GM04504 (cell line): Measurements from ENCODE around the gene ZNF608.

ENCODE experiments used
- DNase-seq: peaks from one replicate; pipeline ENCODE4 v3.0.0-alpha.2; 2012; ENCODE audit warnings: low read depth

ZNF608 gene, protein sequence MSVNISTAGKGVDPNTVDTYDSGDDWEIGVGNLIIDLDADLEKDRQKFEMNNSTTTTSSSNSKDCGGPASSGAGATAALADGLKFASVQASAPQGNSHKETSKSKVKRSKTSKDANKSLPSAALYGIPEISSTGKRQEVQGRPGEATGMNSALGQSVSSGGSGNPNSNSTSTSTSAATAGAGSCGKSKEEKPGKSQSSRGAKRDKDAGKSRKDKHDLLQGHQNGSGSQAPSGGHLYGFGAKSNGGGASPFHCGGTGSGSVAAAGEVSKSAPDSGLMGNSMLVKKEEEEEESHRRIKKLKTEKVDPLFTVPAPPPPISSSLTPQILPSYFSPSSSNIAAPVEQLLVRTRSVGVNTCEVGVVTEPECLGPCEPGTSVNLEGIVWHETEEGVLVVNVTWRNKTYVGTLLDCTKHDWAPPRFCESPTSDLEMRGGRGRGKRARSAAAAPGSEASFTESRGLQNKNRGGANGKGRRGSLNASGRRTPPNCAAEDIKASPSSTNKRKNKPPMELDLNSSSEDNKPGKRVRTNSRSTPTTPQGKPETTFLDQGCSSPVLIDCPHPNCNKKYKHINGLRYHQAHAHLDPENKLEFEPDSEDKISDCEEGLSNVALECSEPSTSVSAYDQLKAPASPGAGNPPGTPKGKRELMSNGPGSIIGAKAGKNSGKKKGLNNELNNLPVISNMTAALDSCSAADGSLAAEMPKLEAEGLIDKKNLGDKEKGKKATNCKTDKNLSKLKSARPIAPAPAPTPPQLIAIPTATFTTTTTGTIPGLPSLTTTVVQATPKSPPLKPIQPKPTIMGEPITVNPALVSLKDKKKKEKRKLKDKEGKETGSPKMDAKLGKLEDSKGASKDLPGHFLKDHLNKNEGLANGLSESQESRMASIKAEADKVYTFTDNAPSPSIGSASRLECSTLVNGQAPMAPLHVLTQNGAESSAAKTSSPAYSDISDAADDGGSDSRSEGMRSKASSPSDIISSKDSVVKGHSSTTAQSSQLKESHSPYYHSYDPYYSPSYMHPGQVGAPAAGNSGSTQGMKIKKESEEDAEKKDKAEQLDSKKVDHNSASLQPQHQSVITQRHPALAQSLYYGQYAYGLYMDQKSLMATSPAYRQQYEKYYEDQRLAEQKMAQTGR (N-terminal part only)

DNA sequence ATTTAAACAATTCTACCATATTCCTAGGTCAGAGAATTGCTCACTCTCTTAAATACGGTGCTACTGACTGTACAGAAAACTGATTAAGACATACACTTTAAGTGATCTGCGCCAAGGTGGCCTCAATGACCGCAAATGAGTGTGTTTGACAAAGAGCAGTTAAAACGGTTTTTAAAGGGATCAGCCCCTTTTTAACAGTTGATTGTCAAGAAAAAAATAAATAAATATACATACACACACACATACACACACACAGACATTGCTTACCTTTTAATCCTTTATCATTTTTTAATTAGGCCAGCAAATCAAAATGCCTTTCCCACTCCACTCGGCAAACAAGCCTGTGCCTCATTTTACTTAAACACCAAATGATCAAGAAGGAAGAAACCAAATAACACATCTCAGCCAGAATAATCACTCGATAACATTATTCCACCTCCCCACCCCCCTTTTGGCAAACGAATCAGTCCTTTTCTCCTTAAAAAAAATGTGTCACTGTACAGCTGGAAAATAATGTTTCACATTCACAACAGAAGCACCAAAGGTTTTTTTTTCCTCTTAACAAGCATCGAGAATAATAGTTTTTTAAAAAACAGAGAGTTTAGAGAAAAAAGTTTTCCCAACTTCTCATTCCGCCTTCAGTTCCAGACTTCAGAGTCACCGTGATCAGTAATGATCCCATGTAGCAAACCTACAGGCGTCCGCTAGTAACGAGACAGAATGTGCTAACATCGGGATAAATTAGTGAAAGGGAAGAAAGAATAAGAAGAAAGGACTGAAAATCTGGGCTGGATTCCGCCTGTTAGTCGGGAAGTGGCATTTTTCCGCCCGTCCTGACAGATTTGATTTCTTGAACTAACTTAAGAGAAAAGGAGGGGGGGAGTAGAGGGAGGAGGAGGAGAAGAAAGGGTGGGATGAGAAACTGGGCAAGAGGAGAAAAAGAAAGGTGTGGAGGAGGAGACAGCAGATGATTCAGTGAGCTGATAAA lies at the start of gene ZNF608:
TSS of gene ZNF608 (minus strand) at position 712 of the 988 bp plus-strand sequence. CDS start 1,650 bp downstream, outside the sequence.
- no peak for DNase-seq

DNA sequence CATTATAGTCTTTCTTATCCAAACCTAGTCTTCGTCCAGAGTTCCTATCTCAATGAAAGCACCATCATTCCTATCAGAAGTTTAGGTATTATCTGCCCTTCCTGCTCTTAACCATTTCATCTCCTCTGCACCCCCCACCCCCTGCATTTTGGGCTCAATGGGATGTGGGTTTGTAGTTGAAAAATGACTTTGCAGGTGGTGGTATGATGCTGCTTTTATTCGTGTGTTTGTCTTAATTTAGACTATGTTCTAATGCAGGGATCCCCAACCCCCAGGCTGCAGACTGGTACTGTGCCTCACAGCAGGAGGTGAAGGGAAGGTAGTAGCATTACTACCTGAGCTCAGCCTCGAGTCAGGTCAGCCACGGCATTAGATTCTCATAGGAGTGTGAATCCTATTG lies 49.4 kb upstream of the ZNF608 start:
- DNase-seq: no peak

DNA sequence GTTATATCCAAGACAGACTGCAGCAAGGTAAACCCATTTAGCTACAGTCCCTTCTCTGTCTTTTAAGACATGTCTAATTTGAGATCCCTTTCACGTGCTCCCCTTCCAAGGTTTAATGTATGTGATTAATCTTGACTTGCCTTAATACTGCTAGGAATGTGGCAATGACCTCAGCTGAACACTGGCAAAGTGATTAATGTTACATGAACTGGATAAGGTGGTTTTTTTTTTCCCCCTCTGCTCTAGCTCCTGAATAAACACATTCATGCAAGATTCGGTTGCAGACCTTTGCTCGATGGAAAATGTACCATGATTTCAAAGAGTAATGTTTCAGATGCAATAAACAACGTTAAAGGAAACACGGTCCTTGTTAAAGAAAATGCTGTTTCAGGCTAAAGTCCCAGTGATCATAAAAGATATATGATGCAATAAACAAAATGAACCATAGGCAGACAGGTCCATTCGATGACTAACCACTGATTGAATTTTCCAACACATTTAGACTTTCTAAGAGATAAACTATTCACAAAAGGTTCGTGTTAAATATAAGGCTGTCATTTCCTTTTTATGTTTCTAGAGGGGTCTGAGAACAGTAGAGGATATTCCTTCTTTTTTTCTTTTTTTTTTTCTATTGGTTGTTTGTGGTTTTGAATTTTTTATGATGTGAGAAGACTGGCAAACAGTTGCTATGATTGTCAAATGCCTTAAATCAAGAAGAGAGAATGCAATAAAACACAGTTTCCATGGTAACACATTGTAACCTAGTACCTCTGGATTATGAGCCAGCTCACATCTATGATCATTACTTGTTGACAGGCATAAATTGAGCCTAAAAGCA lies 44.7 kb upstream of the ZNF608 start:
- no peak for DNase-seq

DNA sequence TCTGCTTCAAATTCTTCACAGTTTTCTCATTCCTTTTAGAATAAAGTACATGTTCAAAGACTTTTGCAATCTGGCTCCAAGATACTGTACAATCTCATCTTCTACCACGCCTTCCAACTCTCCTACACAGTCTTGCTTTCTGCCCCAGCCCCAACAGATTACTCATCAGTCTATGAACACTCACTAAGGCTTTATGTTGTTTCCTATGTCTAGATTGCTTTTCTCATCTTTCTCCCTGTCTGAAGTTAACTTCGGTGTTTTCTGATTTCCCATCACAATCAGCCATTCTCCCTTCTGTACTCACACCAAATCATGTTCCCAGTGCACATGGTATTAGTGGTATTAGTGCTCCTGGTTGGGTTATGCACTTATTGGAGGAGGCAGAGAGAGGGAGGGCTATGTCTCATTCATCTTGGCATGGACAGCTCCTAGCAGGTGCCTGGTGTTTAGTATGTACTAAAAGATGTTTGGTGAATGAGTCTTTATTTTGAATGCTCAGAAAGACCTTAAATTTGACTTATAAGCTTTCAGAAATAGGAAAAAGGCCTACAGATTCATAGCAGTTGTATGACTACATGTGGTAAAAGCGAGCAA lies 44.0 kb upstream of the ZNF608 start:
- no peak for DNase-seq

DNA sequence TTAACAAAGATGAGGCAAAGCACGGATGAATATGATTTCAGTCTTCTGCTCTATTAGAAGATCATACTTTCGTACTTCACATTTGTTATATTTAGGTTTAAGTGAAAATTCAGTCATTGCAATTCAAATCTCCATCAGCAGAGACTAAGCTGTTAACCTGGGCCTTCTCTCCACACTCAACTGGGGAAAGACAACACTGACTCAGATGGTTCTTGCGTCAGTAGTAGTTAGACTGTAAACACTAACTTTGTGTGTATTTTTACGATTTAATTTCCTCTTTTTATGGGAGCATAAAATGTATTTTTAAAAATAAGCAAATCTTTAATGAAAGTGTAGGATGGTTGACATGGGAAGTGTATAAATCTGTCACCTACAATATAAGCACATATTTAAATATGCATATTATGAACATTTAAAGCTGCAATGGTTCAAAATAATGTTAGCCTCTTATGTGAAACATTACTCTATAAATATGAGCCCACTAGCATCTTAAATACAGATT lies 42.7 kb upstream of the ZNF608 start:
- no peak for DNase-seq

DNA sequence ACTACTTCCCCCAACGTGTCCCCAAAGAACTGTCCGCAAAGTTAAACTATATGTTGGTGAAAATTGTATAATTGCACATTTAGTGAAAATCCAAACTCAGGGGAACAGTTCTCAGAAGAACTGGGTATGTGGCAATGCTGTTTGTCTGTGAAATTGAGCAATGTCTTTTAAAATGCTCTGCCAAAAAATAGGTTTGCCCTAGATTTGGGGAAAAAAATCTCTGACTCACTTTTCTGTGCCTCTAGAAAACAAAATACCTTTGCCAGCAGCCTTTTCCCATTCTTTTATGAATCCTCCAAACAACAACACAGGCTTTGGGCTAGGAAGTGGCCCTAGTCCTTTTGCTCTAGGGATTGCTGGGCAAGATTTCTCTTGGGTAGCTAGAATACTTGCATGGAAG lies 37.4 kb upstream of the ZNF608 start:
- peak; percentile 35 for DNase-seq

DNA sequence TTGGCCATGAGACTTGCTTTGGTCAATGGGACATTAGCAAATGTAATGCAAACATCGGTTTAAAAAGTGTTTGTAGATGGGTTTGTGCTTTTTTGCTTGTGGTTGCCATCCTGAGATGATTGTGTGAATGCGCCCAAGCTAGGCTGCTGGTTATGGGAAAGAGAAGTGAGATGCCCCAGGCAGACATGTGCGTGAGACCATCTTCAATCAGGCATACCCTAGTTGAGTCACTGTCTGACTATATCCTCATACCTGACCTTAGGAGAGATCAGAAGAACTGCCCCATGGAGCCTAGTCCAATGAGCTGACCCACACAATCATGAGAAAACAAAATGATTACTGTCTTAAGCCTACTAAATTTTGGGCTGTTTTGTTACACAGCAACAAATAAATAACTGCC lies 36.8 kb upstream of the ZNF608 start:
- DNase-seq: no peak

DNA sequence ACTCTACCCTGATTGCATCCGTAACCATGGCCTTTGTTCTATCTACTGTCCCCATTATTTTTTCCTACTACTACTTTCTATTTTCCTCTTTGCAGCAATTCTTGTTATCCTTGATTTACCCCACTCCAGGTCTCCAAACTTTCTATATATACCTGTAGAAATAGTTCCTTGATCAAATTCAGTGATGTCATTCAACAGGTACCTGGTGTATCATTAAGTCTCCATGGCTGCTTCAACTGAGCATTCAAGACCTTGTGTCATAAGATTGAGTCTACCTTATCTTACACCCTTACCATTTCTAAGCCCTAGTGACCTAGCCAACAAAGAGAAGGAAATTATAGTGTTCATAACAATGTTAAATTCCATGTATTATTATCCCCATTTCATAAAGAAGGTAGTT lies 35.8 kb upstream of the ZNF608 start:
- no peak for DNase-seq

DNA sequence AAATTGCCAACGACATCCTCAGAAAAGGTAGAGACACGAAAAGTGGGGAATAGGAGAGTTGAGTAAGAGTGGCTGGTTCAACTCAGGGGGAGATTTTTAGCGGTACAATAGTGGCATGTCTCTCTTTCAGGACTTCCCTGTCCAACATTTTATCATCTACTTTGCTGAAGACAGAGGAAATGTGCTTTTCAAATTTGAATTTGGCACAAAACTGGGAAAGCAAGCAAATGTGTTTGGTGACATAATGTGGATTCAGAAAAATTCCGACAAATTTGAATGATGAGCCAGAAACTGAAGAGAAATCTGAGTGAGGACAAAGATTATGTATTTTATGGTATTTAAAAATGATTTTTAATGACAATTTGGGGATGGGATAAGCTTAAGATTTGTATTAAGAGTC lies 33.6 kb upstream of the ZNF608 start:
- DNase-seq: no peak

DNA sequence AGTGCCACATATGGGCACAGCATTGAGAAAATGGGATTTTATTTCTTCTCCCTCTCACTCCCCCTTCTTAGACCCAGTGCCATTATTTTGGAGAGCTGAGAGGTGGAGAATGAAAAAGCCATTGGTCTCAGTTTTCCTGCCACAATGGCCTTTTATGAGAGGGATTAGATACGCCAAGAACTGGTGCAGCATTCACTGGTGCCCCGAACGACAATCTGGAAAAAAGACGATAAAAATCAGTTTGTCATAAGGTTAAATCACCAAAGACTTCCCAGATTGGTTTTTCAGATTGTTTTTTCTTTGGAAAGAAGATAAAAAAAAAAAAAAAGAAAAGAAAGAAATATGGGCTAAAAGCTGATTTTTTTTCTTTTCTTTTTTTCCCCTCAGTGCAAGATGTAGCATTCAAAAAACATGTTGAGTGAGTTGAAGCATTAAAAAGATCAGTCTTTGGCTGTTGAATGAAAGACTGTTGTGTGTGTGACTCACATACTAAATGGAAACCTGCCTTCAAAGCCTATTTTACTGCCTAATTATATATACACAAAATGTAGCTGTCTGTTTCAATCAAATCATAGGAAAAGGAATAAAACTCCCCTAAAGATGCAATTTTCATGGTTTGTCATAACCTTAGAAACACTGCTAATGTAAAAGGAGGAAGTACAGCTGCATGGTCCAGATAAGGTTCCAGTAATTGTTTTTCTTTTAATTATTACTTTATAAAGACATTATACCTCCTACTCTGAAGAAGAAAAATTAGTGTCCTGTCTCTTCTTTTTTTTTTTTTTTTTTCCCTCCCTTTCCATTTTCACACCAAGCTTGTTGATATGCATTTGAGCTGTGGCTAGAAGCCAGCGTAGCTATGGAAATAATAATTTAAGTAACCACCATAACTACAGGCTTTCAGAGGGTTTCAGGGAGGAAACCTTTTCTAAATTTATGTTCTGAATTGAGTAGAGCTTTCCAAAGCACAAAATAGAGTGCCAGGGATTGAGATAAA lies 27.2 kb upstream of the ZNF608 start:
- DNase-seq: no peak

DNA sequence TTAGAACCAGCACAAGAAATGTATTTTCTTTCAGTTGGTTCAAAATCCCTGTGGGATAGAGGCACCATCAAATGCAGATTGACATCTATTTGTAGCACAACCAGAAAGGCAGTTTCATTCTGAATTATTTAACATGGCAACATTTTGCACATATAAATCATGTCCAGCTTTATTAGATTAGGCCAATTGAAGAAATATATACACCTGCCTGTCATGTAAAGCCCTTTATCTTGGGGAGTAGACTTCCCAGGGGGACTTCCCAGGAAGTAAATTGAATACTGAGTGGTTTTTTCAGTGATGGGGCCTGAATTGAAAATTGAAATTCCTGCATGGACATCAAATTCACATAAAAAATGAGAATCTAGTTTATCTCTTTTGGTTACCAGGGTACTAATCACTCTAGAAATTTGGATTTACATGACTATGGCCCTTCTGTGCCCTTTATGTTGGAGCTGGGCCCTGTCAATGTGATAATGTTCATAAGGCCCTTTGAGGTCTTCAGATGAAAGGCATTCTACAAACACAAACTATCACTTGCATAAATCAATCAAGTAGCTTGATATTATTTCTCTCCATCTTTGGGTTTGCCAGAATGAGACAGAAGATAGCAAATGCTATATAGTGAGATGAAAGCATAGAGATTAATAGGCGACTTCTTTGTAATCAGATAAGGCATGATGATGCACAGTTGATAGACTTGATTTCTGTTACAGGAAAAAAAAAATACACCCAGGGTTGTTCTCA lies 26.2 kb upstream of the ZNF608 start:
- DNase-seq: no peak

DNA sequence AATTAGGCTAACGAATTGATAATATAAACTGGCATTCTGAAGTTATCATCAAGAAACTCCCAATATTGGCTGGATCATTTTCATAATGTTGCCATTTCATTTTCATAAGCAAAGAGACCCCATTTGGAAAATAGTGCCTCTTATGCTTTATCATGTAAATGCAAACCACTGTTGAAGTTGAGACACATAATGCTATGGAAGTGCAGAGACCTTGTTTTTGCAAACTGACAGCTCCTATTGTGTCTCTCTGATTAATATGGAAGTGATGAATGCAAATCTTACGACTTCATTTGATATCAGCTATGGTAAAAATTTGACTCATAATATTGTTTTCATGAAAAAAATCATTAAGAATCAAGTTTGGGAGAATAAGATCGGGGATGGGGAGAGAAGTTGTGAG lies 25.3 kb upstream of the ZNF608 start:
- DNase-seq: no peak

DNA sequence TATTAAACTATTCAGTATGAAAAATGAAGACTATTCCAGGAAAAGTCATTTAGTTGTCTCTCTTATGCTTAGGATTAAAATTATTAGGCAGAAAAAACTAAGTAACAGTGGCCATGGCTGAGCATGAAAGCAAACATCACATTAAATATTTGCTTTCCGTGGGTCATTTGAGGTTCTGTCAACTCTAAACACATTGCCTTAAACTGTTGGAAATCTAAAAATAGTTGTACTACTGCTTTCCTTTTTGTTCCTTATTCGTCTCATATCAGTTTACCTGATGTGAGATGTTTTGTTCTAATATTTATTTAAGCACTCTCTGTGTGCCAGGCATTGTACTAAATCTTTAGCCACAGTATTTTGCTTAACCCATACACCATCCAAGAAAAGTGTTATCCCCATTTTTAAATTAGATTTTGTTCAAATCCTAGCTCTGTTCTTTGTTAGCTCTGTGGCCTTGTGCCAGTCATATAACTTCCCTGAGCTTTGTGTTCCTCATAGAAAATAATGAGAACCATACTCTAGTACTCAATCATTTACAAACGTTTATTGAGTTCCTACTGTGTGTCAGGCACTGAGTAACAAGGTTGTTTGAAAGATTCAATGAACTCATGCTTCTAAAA lies 18.7 kb upstream of the ZNF608 start:
- no peak for DNase-seq

DNA sequence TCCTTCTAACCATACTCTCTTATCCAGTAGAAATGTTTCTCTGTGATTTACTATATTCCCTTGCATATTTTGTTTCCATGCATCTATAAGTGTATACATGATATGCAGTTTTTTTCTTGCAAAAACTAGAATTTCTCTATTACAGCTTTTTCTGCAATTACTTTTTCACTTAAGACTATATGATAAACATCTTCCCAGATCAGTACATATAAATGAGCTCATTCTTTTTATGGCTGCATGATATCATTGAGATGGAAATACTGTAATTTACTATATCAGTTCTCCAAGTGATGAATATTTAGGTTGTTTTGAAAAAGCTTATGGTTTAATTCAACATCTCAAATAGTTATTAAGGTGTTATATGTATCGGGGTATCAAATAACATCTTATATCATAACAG lies 18.1 kb upstream of the ZNF608 start:
- no peak for DNase-seq

DNA sequence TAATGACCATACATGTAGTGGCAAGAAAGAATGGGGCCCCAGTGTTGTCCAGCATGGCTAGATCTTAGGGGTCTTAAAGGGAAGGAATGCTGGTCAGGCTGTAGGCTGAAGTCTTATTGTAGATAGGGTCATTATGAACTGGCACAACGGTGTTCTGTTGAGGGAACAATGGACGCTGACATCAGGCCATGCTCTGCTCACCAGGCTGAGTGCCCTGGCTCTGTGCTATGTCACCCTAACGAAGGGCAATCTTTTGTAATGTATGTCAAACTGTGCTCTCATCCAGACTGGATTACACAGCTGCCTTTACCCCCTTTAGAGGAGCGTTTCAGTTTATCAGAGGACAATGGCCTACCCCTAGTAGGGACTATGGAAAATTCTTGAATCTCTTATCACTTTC lies 14.6 kb upstream of the ZNF608 start:
- DNase-seq: no peak

DNA sequence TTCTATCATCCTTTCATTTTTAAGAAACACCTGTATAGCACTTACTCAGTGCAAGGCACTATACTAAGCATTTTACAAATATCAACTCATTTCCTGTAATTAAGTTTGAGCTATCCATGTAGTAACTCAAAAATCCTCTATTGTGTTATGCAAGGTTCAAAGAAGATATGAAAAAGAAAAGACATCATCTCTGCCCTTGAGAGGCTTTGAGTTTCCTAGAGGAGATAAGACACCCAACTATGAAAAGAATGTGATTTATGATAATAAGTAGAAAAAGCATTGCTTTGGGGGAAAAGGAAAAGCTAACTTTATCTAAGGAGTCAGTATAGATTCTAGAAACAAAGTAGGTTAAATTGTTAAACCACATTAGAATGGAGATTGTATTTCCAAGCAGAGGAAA lies 14.2 kb upstream of the ZNF608 start:
- DNase-seq: no peak

DNA sequence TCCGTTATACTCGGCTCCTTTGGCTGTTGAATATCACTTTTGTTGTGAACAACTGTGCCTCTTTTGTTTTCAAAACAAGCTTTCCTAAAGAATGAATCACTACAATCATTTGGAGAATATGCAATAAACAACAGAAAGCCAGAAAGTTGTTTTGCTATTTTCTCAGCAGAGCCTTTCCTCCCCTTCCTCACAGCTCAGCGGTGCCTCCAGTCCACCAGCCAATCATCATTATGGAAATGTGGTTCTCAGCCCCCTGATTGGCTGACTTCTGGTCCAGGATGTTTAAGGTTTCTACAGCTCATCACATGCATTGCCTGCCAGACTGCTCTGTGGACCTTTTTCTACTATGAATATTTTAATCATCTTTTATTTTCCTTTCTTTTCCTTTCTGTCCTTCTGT lies 9.1 kb upstream of the ZNF608 start:
- no peak for DNase-seq

DNA sequence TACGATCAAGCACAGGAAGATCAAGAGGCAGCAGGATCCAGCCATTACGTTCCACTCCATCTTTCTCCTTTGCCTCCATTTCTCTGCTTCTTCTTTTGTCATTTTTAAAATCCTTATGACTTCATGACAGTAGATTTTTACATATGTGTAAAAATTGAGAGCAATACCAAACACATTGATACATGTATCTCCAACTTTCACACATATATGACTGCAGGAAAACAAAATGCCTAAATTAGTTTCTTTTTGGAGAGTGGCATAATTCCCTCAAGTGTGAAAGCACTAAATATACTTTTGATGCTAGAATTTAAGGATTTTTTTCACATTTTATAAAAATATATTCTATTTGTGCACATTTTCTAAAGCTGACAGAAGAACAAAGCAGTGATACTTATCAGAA lies 8.6 kb upstream of the ZNF608 start:
- no peak for DNase-seq
